MCF 10A (cell line): ENCODE results near the gene CBX2. TPM values are rescaled to one million over a fixed set of nuclear protein-coding genes. Genes with fewer than 3 reads are reported as not detected.
A peak's percentile ranks its signal among the peaks of the same experiment; 100 is the strongest.

Experiments used
- BruUV-seq: library from RNA; stranded (reverse); fragments of 400-500 nt; replicated peaks from 2 replicates; lab custom pipeline; 2021; lab: Mats Ljungman, UMichigan
- CTCF ChIA-PET: fragments of 300-600 bp; sonication (Branson Sonifier 250); formaldehyde crosslinking; extraction: SDS; loops from one replicate; lab custom pipeline; 2021; ENCODE audit warnings: antibody characterized with exemption, inconsistent platforms; lab: Yijun Ruan, JAX
- POLR2A ChIA-PET: fragments of 300-600, 350-650 bp; sonication (Branson Sonifier 250); formaldehyde crosslinking; extraction: SDS; loops from one replicate; lab custom pipeline; 2020; ENCODE audit warnings: antibody characterized with exemption, inconsistent platforms; lab: Yijun Ruan, JAX
- DNase-seq: peaks from one replicate; pipeline ENCODE4 v3.0.0-alpha.2; 2018; ENCODE audit not compliant: unreplicated experiment
- H3K27ac Mint-ChIP-seq: one replicate; pipeline ENCODE4 v1.8.0; 2022; ENCODE audit warnings: mild to moderate bottlenecking, low read depth, mixed read lengths; ENCODE audit not compliant: unreplicated experiment
- H3K27me3 Mint-ChIP-seq: one replicate; pipeline ENCODE4 v1.8.0; 2022; ENCODE audit warnings: mixed read lengths; ENCODE audit not compliant: insufficient read depth, unreplicated experiment
- H3K36me3 Mint-ChIP-seq: one replicate; pipeline ENCODE4 v1.8.0; 2022; ENCODE audit warnings: mild to moderate bottlenecking, moderate library complexity, mixed read lengths; ENCODE audit not compliant: insufficient read depth, unreplicated experiment
- H3K4me1 Mint-ChIP-seq: one replicate; pipeline ENCODE4 v1.8.0; 2022; ENCODE audit warnings: mixed read lengths; ENCODE audit not compliant: insufficient read depth, unreplicated experiment
- H3K4me3 Mint-ChIP-seq: one replicate; pipeline ENCODE4 v1.8.0; 2022; ENCODE audit warnings: mild to moderate bottlenecking, moderate library complexity, mixed read lengths; ENCODE audit not compliant: unreplicated experiment
- H3K9me3 Mint-ChIP-seq: one replicate; pipeline ENCODE4 v1.8.0; 2022; ENCODE audit warnings: mixed read lengths; ENCODE audit not compliant: unreplicated experiment
- intact Hi-C: fragments of 100-400 bp; cut with micrococcal nuclease; formaldehyde crosslinking; loops from 2 replicates; pipeline ENCODE4 v1.14.1; 2022
- total RNA-seq: library from RNA; stranded (reverse); gene quantifications from 2 replicates; pipeline ENCODE4 v1.2.3, GENCODE V29; 2022
- TF ChIP-seq, protein P1 (sequence below): fragments of 200-600 bp; IDR thresholded peaks from one replicate; pipeline ENCODE4 v1.8.0; 2022; ENCODE audit warnings: antibody characterized with exemption, mild to moderate bottlenecking; ENCODE audit not compliant: unreplicated experiment

CBX2 gene
- total RNA-seq, 1 experiment from 2014 or later, result 3.9 TPM

DNA sequence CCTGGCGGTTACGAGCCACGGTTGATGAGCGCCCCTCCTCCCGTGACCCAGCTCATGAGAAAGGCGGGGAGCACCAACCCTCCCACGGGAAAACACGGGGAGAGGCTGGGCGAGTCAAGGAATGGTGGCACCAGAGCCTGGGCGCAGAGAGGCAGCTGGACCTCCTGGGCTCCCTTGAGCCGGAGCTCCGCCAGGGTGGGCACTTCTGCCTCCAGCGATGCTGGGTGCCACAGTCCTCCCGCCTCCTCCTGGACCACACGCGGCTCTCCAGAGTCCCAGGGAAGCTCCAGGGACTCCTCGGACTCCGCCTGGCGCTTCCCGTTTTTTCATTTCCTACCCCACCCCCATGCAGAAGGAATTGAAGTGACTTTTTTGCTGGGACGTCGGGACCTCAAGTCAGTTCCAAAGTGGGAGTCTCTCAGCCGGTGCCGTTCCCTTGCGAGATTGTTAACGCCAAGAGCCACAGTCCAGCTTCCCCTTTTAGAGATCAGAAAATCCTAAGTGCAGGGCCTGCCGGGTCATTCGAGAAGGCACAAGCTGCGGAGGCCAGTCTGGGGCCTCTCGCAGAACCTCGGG lies 25.6 kb downstream of the CBX2 start:
- Mint-ChIP-seq H3K27ac (no peak overlapping the region), H3K4me1 (peaks cover 15% of the 10 kb centered on the region), H3K27me3 (peaks cover 63% of the 10 kb centered on the region), H3K9me3 (no peaks in the 10 kb centered on the region), H3K36me3 (no peaks in the 10 kb centered on the region), H3K4me3 (no peak overlapping the region)
- TF ChIP-seq, protein P1, sequence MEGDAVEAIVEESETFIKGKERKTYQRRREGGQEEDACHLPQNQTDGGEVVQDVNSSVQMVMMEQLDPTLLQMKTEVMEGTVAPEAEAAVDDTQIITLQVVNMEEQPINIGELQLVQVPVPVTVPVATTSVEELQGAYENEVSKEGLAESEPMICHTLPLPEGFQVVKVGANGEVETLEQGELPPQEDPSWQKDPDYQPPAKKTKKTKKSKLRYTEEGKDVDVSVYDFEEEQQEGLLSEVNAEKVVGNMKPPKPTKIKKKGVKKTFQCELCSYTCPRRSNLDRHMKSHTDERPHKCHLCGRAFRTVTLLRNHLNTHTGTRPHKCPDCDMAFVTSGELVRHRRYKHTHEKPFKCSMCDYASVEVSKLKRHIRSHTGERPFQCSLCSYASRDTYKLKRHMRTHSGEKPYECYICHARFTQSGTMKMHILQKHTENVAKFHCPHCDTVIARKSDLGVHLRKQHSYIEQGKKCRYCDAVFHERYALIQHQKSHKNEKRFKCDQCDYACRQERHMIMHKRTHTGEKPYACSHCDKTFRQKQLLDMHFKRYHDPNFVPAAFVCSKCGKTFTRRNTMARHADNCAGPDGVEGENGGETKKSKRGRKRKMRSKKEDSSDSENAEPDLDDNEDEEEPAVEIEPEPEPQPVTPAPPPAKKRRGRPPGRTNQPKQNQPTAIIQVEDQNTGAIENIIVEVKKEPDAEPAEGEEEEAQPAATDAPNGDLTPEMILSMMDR, result no peak
- BruUV-seq, result no TSS peak
- ChIA-PET CTCF (interaction anchor here (0.9 to 1.0 kb wide), 3 partner anchors 10 to 61 kb away, joined by 3 read pairs; partner anchors contain the start of gene CBX4), POLR2A (no interaction called here)
- no peak for DNase-seq
- intact Hi-C loops, result no loop called here

DNA sequence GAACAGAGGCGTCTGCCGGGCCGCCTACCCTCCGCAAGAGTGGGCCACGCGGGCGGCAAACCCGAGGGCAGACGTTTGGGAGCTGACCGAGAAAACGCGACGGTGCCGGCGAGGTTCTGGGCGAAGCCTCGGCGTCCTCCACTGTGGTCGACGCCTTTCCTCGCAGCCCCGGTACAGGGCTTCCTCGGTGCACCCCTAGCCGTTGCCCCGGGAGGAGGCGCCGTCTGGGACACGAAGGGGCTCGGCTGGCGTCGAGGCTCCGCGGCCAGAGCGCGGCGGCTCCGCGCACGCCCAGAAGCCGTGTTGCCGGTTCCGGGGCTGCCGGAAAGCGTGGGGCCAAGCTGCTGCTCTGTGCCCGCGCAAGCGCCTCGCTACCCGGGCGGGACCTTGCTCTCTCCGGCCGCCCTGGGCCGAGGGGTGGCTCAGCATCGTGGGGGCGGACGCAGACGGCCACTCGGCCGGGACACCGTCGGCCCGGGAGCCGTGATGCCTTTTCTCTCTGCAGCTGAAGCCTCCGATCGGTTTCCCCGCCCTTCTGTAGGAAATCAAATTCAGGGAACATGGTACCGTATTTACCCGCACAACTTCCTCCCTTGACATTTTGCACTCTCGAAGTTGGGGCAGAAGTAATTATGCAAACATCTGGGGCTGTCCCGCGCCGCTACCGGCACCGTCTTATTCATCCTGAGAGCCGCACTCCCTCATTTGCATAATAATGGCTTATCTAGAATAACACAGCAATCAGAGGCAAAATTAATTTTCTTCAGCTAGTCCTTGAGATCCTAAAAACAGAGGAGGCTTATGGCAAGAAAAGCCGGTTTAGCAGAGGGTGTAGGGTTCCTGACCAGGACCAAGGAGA lies 26.3 kb downstream of the CBX2 start:
- H3K36me3 Mint-ChIP-seq, result no peaks in the 10 kb centered on the region
- no TSS peak for BruUV-seq
- ChIA-PET POLR2A (interaction anchor here (0.6 to 0.7 kb wide), 2 partner anchors 35 to 58 kb away, joined by 3 to 4 read pairs; partner anchors contain the start of gene CBX4), CTCF (interaction anchor here (0.7 to 1.0 kb wide), 3 partner anchors 35 to 112 kb away, joined by 3 read pairs; partner anchors contain the start of gene CBX4)
- H3K9me3 Mint-ChIP-seq, result no peaks in the 10 kb centered on the region
- peak overlapping the region; percentile 64 for H3K4me3 Mint-ChIP-seq
- H3K27ac Mint-ChIP-seq, result no peak overlapping the region
- peaks cover 63% of the 10 kb centered on the region for H3K27me3 Mint-ChIP-seq
- intact Hi-C loops, result no loop called here
- H3K4me1 Mint-ChIP-seq, result peaks cover 14% of the 10 kb centered on the region
- peak; percentile 43 for DNase-seq
- TF ChIP-seq, protein P1, result no peak

- POLR2A ChIA-PET, result interaction anchor here (0.6 kb wide), 2 partner anchors 34 to 42 kb away, joined by 4 read pairs; partner anchors contain the start of gene CBX4
Measured at GRCh38 chr17:79804856-79805696, 27.1 kb downstream of the CBX2 start.

More at GRCh38 chr17:79804856-79805696, 27.1 kb downstream of the CBX2 start:
- peak overlapping the region; percentile 64 for H3K4me3 Mint-ChIP-seq
- TF ChIP-seq, protein P1, result no peak
- H3K27ac Mint-ChIP-seq, result no peak overlapping the region
- peaks cover 6% of the 10 kb centered on the region for H3K4me1 Mint-ChIP-seq
- no peaks in the 10 kb centered on the region for H3K9me3 Mint-ChIP-seq
- H3K36me3 Mint-ChIP-seq, result no peaks in the 10 kb centered on the region
- intact Hi-C loops, result loop anchor here (5.0 kb wide), 1 partner anchor 58 kb away; no protein-coding TSS in a partner anchor
- peaks cover 55% of the 10 kb centered on the region for H3K27me3 Mint-ChIP-seq
- CTCF ChIA-PET, result interaction anchor here (0.7 to 1.5 kb wide), 4 partner anchors 59 to 188 kb away, joined by 3 to 4 read pairs (median 4); no protein-coding TSS in a partner anchor
- DNase-seq, result no peak
- no TSS peak for BruUV-seq
